GM21576 (cell line): ENCODE data around the gene ANXA6.
"Not testable (repeated sequence)": the region's sequence is repeated elsewhere in the genome, so short reads cannot be mapped to it uniquely, and the experiment has no call there.

ENCODE experiments used
- ATAC-seq: cut with Tn5 transposase; IDR thresholded peaks from one replicate; pipeline ENCODE4 v1.9.1; 2021; ENCODE audit warnings: mild to moderate bottlenecking, moderate library complexity; ENCODE audit not compliant: unreplicated experiment

The ANXA6 gene

GRCh38 chr5:151157426-151158286 is at the start of gene ANXA6:
ANXA6 (minus strand) TSS chr5:151157779; CDS start chr5:151147901, 9,878 bp downstream.
- peak; percentile 47 for ATAC-seq

- no peak for ATAC-seq
Observed at GRCh38 chr5:151205411-151205810, 47.8 kb upstream of the ANXA6 start.

GRCh38 chr5:151204051-151204450 is 46.5 kb upstream of the ANXA6 start:
- no peak for ATAC-seq

GRCh38 chr5:151202381-151203139 is 45.0 kb upstream of the ANXA6 start:
- ATAC-seq: no peak

- ATAC-seq: no peak
Observed at GRCh38 chr5:151200913-151201595, 43.5 kb upstream of the ANXA6 start.

GRCh38 chr5:151199581-151200185 is 42.1 kb upstream of the ANXA6 start:
- ATAC-seq: no peak

- ATAC-seq: no peak
Observed at GRCh38 chr5:151198861-151199260, 41.3 kb upstream of the ANXA6 start.

GRCh38 chr5:151197291-151197600 is 39.7 kb upstream of the ANXA6 start:
- ATAC-seq: not testable (repeated sequence)

- peak; percentile 95 for ATAC-seq
Observed at GRCh38 chr5:151196556-151197290, 39.1 kb upstream of the ANXA6 start.

GRCh38 chr5:151195622-151196021 is 38.0 kb upstream of the ANXA6 start:
- no peak for ATAC-seq

- ATAC-seq: no peak
Observed at GRCh38 chr5:151192626-151193025, 35.0 kb upstream of the ANXA6 start.

GRCh38 chr5:151191661-151192060 is 34.1 kb upstream of the ANXA6 start:
- no peak for ATAC-seq

- ATAC-seq: no peak
Observed at GRCh38 chr5:151189151-151189550, 31.6 kb upstream of the ANXA6 start.

- ATAC-seq: no peak
Observed at GRCh38 chr5:151186538-151186937, 29.0 kb upstream of the ANXA6 start.

GRCh38 chr5:151186052-151186451 is 28.5 kb upstream of the ANXA6 start:
- ATAC-seq: no peak

GRCh38 chr5:151184316-151185042 is 26.9 kb upstream of the ANXA6 start:
- no peak for ATAC-seq

GRCh38 chr5:151183456-151184245 is 26.1 kb upstream of the ANXA6 start:
- ATAC-seq: no peak

GRCh38 chr5:151182976-151183375 is 25.4 kb upstream of the ANXA6 start:
- no peak for ATAC-seq

- ATAC-seq: no peak
Observed at GRCh38 chr5:151182524-151182900, 24.9 kb upstream of the ANXA6 start.
